ENCODE data around the gene PPAT. TPM values are rescaled to one million over a fixed set of nuclear protein-coding genes. Genes with fewer than 3 reads are reported as not detected.

PPAT gene
- total RNA-seq, 1 donor: 8.3 TPM

GRCh38 chr4:56426273-56426672 is 9.1 kb downstream of the PPAT start:
- no peaks in the 10 kb centered on the region for H3K4me1 ChIP-seq (ENCODE audit: insufficient read depth, low read length)
- H3K27ac ChIP-seq (ENCODE audit: low read depth, low read length): no peak overlapping the region
- H3K79me2 ChIP-seq (ENCODE audit: insufficient read depth, low read length): peaks cover 64% of the 10 kb centered on the region
- H3K4me3 ChIP-seq (ENCODE audit: insufficient read depth, low read length): no peak overlapping the region
- no peak overlapping the region for H2AFZ ChIP-seq (ENCODE audit: low read length)
- no peak overlapping the region for H3K4me2 ChIP-seq (ENCODE audit: insufficient read depth, low read length)
- H3K9me3 ChIP-seq (ENCODE audit: low read depth, low read length): no peaks in the 10 kb centered on the region
- no peak for TF ChIP-seq CTCF (IDR thresholded peaks at IDR 0.05; ENCODE audit: extremely low read depth, low read depth, low read length)
- H3K36me3 ChIP-seq (ENCODE audit: insufficient read depth, low read length): no peaks in the 10 kb centered on the region
- no peaks in the 10 kb centered on the region for H4K20me1 ChIP-seq (ENCODE audit: insufficient read depth, low read length)
- H3K27me3 ChIP-seq (ENCODE audit: insufficient read depth, low read length): no peaks in the 10 kb centered on the region
- DNase-seq (ENCODE audit: insufficient read length, low spot score, missing footprints): no peak

GRCh38 chr4:56425518-56425917 is 9.9 kb downstream of the PPAT start:
- H3K4me2 ChIP-seq (ENCODE audit: insufficient read depth, low read length): no peak overlapping the region
- no peaks in the 10 kb centered on the region for H4K20me1 ChIP-seq (ENCODE audit: insufficient read depth, low read length)
- no peak overlapping the region for H3K4me3 ChIP-seq (ENCODE audit: insufficient read depth, low read length)
- DNase-seq (ENCODE audit: insufficient read length, low spot score, missing footprints): no peak
- peaks cover 63% of the 10 kb centered on the region for H3K79me2 ChIP-seq (ENCODE audit: insufficient read depth, low read length)
- no peaks in the 10 kb centered on the region for H3K27me3 ChIP-seq (ENCODE audit: insufficient read depth, low read length)
- no peak overlapping the region for H3K27ac ChIP-seq (ENCODE audit: low read depth, low read length)
- no peaks in the 10 kb centered on the region for H3K9me3 ChIP-seq (ENCODE audit: low read depth, low read length)
- H2AFZ ChIP-seq (ENCODE audit: low read length): no peak overlapping the region
- H3K36me3 ChIP-seq (ENCODE audit: insufficient read depth, low read length): no peaks in the 10 kb centered on the region
- H3K4me1 ChIP-seq (ENCODE audit: insufficient read depth, low read length): no peaks in the 10 kb centered on the region
- no peak for TF ChIP-seq CTCF (IDR thresholded peaks at IDR 0.05; ENCODE audit: extremely low read depth, low read depth, low read length)

- Histone ChIP-seq H2AFZ (ENCODE audit: low read length) (no peak overlapping the region), H3K79me2 (ENCODE audit: insufficient read depth, low read length) (peaks cover 59% of the 10 kb centered on the region), H3K4me3 (ENCODE audit: insufficient read depth, low read length) (no peak overlapping the region)
These were observed 10.5 kb downstream of the PPAT start for GRCh38 chr4:56424697-56425514.

More at GRCh38 chr4:56424697-56425514, 10.5 kb downstream of the PPAT start:
- TF ChIP-seq CTCF (IDR thresholded peaks at IDR 0.05; ENCODE audit: extremely low read depth, low read depth, low read length): peak; percentile 72
- Histone ChIP-seq H3K27me3 (ENCODE audit: insufficient read depth, low read length) (no peaks in the 10 kb centered on the region), H3K4me1 (ENCODE audit: insufficient read depth, low read length) (no peaks in the 10 kb centered on the region), H3K36me3 (ENCODE audit: insufficient read depth, low read length) (no peaks in the 10 kb centered on the region), H3K9me3 (ENCODE audit: low read depth, low read length) (no peaks in the 10 kb centered on the region), H4K20me1 (ENCODE audit: insufficient read depth, low read length) (no peaks in the 10 kb centered on the region), H3K4me2 (ENCODE audit: insufficient read depth, low read length) (no peak overlapping the region), H3K27ac (ENCODE audit: low read depth, low read length) (no peak overlapping the region)
- peak; percentile 52 for DNase-seq (ENCODE audit: insufficient read length, low spot score, missing footprints)
